Mammary epithelial cell (primary cell): ENCODE measurements around the gene ITGB3.
"Not testable (repeated sequence)": the region's sequence is repeated elsewhere in the genome, so short reads cannot be mapped to it uniquely, and the experiment has no call there.

ENCODE experiments used
- EZH2 ChIP-seq: IDR thresholded peaks from 2 replicates; pipeline ENCODE4 v1.6.1; 2012; ENCODE audit warnings: low read length, inconsistent platforms, borderline replicate concordance
- TF ChIP-seq, protein P1 (sequence below), 2 donors: IDR thresholded peaks in 1 of 2; conservative IDR thresholded peaks in 1 of 2; 2 replicates each; pipeline ENCODE4 v1.5.1; 2011 to 2012; ENCODE audit warnings: inconsistent platforms in 2 of 2, low read length in 2 of 2, mild to moderate bottlenecking in 2 of 2, control low read depth in 1 of 2, low read depth in 1 of 2; ENCODE audit not compliant: insufficient read depth in 1 of 2; ENCODE audit errors: extremely low read depth in 1 of 2

DNA sequence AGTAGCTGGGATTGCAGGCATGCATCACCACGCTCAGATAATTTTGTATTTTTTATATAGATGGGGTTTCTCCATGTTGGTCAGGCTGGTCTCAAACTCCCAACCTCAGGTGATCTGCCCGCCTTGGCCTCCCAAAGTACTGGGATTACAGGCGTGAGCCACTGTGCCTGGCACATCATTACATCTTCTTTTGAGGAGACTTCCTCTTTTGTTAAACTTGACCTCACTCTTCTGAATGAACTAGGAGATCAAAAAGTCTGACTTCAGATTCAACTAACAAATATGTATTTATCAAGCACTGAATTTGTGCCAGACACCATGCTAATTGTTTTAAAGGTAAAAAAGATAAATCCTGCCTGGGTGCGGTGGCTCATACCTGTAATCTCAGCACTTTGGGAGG, 36.8 kb upstream of the ITGB3 start:
- TF ChIP-seq, protein P1, sequence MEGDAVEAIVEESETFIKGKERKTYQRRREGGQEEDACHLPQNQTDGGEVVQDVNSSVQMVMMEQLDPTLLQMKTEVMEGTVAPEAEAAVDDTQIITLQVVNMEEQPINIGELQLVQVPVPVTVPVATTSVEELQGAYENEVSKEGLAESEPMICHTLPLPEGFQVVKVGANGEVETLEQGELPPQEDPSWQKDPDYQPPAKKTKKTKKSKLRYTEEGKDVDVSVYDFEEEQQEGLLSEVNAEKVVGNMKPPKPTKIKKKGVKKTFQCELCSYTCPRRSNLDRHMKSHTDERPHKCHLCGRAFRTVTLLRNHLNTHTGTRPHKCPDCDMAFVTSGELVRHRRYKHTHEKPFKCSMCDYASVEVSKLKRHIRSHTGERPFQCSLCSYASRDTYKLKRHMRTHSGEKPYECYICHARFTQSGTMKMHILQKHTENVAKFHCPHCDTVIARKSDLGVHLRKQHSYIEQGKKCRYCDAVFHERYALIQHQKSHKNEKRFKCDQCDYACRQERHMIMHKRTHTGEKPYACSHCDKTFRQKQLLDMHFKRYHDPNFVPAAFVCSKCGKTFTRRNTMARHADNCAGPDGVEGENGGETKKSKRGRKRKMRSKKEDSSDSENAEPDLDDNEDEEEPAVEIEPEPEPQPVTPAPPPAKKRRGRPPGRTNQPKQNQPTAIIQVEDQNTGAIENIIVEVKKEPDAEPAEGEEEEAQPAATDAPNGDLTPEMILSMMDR (conservative IDR thresholded peaks at IDR 0.05 in 1 of 2, IDR thresholded peaks at IDR 0.05 in 1 of 2; ENCODE audit: extremely low read depth in 1 of 2, insufficient read depth in 1 of 2, low read depth in 1 of 2, low read length in 2 of 2), result not testable (repeated sequence)
- not testable (repeated sequence) for TF ChIP-seq EZH2
